ENCODE data around the gene IFT74.

IFT74 gene

GRCh38 chr9:26955921-26956859 is at the start of gene IFT74:
Gene IFT74, plus strand, starts transcription at chr9:26956412. Its CDS starts 5,556 bp downstream, at chr9:26961968.
- peak; percentile 89 for FAIRE-seq

- FAIRE-seq = no peak
Observed at GRCh38 chr9:26913138-26913668, 43.0 kb upstream of the IFT74 start.

GRCh38 chr9:26919698-26920097 is 36.5 kb upstream of the IFT74 start:
- no peak for FAIRE-seq

GRCh38 chr9:26925609-26926008 is 30.6 kb upstream of the IFT74 start:
- FAIRE-seq = no peak

GRCh38 chr9:26928902-26929495 is 27.2 kb upstream of the IFT74 start:
- no peak for FAIRE-seq

- no peak for FAIRE-seq
Observed at GRCh38 chr9:26935847-26936246, 20.4 kb upstream of the IFT74 start.

GRCh38 chr9:26937816-26938371 is 18.3 kb upstream of the IFT74 start:
- FAIRE-seq = no peak

- FAIRE-seq = no peak
Observed at GRCh38 chr9:26939955-26940711, 16.1 kb upstream of the IFT74 start.

GRCh38 chr9:26940779-26941178 is 15.4 kb upstream of the IFT74 start:
- no peak for FAIRE-seq

GRCh38 chr9:26945591-26945990 is 10.6 kb upstream of the IFT74 start:
- FAIRE-seq = no peak

GRCh38 chr9:26946753-26947727 is 9.2 kb upstream of the IFT74 start, which contains the start of gene PLAA:
Gene PLAA, minus strand, starts transcription at chr9:26947242. Its CDS starts 197 bp downstream, at chr9:26947045.
- no peak for FAIRE-seq

- FAIRE-seq = no peak
Observed at GRCh38 chr9:26947736-26948135, 8.5 kb upstream of the IFT74 start.

- no peak for FAIRE-seq
Observed at GRCh38 chr9:26949637-26950069, 6.6 kb upstream of the IFT74 start.

- FAIRE-seq = no peak
Observed at GRCh38 chr9:26950521-26950920, 5.7 kb upstream of the IFT74 start.

- no peak for FAIRE-seq
Observed at GRCh38 chr9:26951794-26952193, 4.4 kb upstream of the IFT74 start.

GRCh38 chr9:26954050-26954508 is 2.1 kb upstream of the IFT74 start:
- no peak for FAIRE-seq

- FAIRE-seq = no peak
Observed at GRCh38 chr9:26955222-26955903, 849 bp upstream of the IFT74 start.

- no peak for FAIRE-seq
Observed at GRCh38 chr9:26956860-26957233, 635 bp downstream of the IFT74 start.

- FAIRE-seq = no peak
Observed at GRCh38 chr9:26971721-26972120, 15.5 kb downstream of the IFT74 start.

- no peak for FAIRE-seq
Observed at GRCh38 chr9:26973989-26974388, 17.8 kb downstream of the IFT74 start.

- no peak for FAIRE-seq
Observed at GRCh38 chr9:26974927-26975326, 18.7 kb downstream of the IFT74 start.

All from TTC549 (cell line).